Kasumi-1 (cell line): ENCODE results near the gene UAP1.
"Not testable (repeated sequence)": the region's sequence is repeated elsewhere in the genome, so short reads cannot be mapped to it uniquely, and the experiment has no call there.

Experiments used
- DNase-seq, 2 experiments: peaks; one replicate each; lab custom pipeline; 2025; lab: John Stamatoyannopoulos, UW

Gene UAP1

GRCh38 chr1:162565460-162565859 lies 3.9 kb downstream of the UAP1 start:
- no peak for DNase-seq

- DNase-seq, result no peak
These were observed 5.3 kb downstream of the UAP1 start for GRCh38 chr1:162566870-162567269.

GRCh38 chr1:162568802-162569201 lies 7.3 kb downstream of the UAP1 start:
- DNase-seq, result no peak

- peak; percentile 22 to 38 for DNase-seq
These were observed 9.2 kb downstream of the UAP1 start for GRCh38 chr1:162570718-162571117.

GRCh38 chr1:162571121-162571520 lies 9.6 kb downstream of the UAP1 start:
- not testable (repeated sequence) for DNase-seq

- no peak for DNase-seq
These were observed 10.2 kb downstream of the UAP1 start for GRCh38 chr1:162571696-162572095.

- no peak for DNase-seq
These were observed 11.6 kb downstream of the UAP1 start for GRCh38 chr1:162573136-162573535.

GRCh38 chr1:162578071-162578700 lies 16.7 kb downstream of the UAP1 start:
- DNase-seq, result no peak

- DNase-seq, result no peak
These were observed 17.4 kb downstream of the UAP1 start for GRCh38 chr1:162578936-162579335.

- no peak for DNase-seq
These were observed 18.8 kb downstream of the UAP1 start for GRCh38 chr1:162580308-162580707.

- not testable (repeated sequence) for DNase-seq
These were observed 21.4 kb downstream of the UAP1 start for GRCh38 chr1:162582901-162583300.

GRCh38 chr1:162585101-162585500 lies 23.6 kb downstream of the UAP1 start:
- DNase-seq, result not testable (repeated sequence)

- no peak for DNase-seq
These were observed 25.8 kb downstream of the UAP1 start for GRCh38 chr1:162587347-162587746.

GRCh38 chr1:162587761-162588260 lies 26.3 kb downstream of the UAP1 start:
- no peak for DNase-seq

- no peak for DNase-seq
These were observed 28.6 kb downstream of the UAP1 start for GRCh38 chr1:162590101-162590500.

- no peak for DNase-seq
These were observed 29.2 kb downstream of the UAP1 start for GRCh38 chr1:162590686-162591085.

GRCh38 chr1:162596514-162597170 lies 35.1 kb downstream of the UAP1 start:
- DNase-seq, result no peak

- no peak for DNase-seq
These were observed 37.9 kb downstream of the UAP1 start for GRCh38 chr1:162599451-162599850.

GRCh38 chr1:162603117-162603516 lies 41.6 kb downstream of the UAP1 start:
- DNase-seq, result not testable (repeated sequence)

GRCh38 chr1:162605225-162605927 lies 43.9 kb downstream of the UAP1 start:
- DNase-seq, result no peak

GRCh38 chr1:162609306-162609705 lies 47.8 kb downstream of the UAP1 start:
- no peak for DNase-seq

- no peak for DNase-seq
These were observed 51.3 kb downstream of the UAP1 start for GRCh38 chr1:162612606-162613400.
